H1 (cell line): Measurements from ENCODE around the gene MYL11. TPM values are rescaled to one million over a fixed set of nuclear protein-coding genes. Genes with fewer than 3 reads are reported as not detected.

Source experiments
- CTCF ChIA-PET: fragments of 300-600 bp; sonication (Branson Sonifier 250); formaldehyde crosslinking; loops from one replicate; lab custom pipeline; 2021; ENCODE audit not compliant: partially characterized antibody; lab: Charles Lee
- POLR2A ChIA-PET: fragments of 300-600 bp; sonication (Branson Sonifier 250); formaldehyde crosslinking; loops from one replicate; lab custom pipeline; 2021; ENCODE audit warnings: inconsistent platforms; ENCODE audit not compliant: partially characterized antibody; lab: Charles Lee
- DNase-seq, 2 experiments: peaks; one replicate each; pipeline versions ENCODE4 v3.0.0 to v3.0.0-alpha.2; 2010 to 2022; ENCODE audit warnings: low spot score in 2 of 2, low read depth in 1 of 2, mixed read lengths in 1 of 2
- FAIRE-seq: peaks from 2 replicates; lab custom pipeline; 2011; peaks lifted over from hg19 to GRCh38; lab: Jason Lieb, UNC
- H2AFZ ChIP-seq: 2 replicates; pipeline ENCODE4 v1.8.1; 2012; ENCODE audit warnings: low read length, inconsistent platforms
- H2AK5ac ChIP-seq: 2 replicates; pipeline ENCODE4 v1.6.1; 2013; ENCODE audit warnings: low read depth, low read length
- H2BK120ac ChIP-seq: replicated peaks from 2 replicates; pipeline ENCODE3; 2013; ENCODE audit warnings: low read depth, low read length, inconsistent platforms
- H2BK12ac ChIP-seq: 2 replicates; pipeline ENCODE4 v1.6.1; 2013; ENCODE audit warnings: low read depth, low read length
- H2BK15ac ChIP-seq: 2 replicates; pipeline ENCODE4 v1.6.1; 2013; ENCODE audit warnings: low read length
- H2BK20ac ChIP-seq: 2 replicates; pipeline ENCODE4 v1.6.1; 2013; ENCODE audit warnings: low read length
- H2BK5ac ChIP-seq: 2 replicates; pipeline ENCODE4 v1.6.1; 2013; ENCODE audit warnings: low read depth, low read length
- H3K14ac ChIP-seq: 2 replicates; pipeline ENCODE4 v1.6.1; 2013; ENCODE audit warnings: inconsistent platforms; ENCODE audit not compliant: insufficient read length
- H3K18ac ChIP-seq: 2 replicates; pipeline ENCODE4 v1.6.1; 2013; ENCODE audit warnings: low read length; ENCODE audit errors: extremely low read depth
- H3K23ac ChIP-seq: 2 replicates; pipeline ENCODE4 v1.6.1; 2013; ENCODE audit warnings: inconsistent platforms; ENCODE audit not compliant: insufficient read length
- H3K23me2 ChIP-seq: 2 replicates; pipeline ENCODE4 v1.6.1; 2013; ENCODE audit warnings: low read depth, low read length
- H3K27ac ChIP-seq: 2 replicates; pipeline ENCODE4 v1.6.1; 2011; ENCODE audit warnings: low read depth, low read length, inconsistent platforms
- H3K27me3 ChIP-seq, 4 experiments: replicated peaks in 1 of 4; 1 replicate in 1 of 4; 2 replicates in 3 of 4; pipeline versions ENCODE4 v1.6.1 to v1.8.1; 2011 to 2013; ENCODE audit warnings: low read length in 3 of 4, mild to moderate bottlenecking in 3 of 4, inconsistent platforms in 2 of 4, mixed read lengths in 2 of 4, moderate library complexity in 1 of 4; ENCODE audit not compliant: control insufficient read depth in 3 of 4, insufficient read depth in 3 of 4; ENCODE audit errors: extremely low read depth in 1 of 4
- H3K36me3 ChIP-seq, 4 experiments: 2 replicates each; pipeline versions ENCODE4 v1.6.1 to v1.8.1; 2011 to 2013; ENCODE audit warnings: mild to moderate bottlenecking in 4 of 4, low read length in 3 of 4, moderate library complexity in 2 of 4, control low read depth in 1 of 4, inconsistent platforms in 1 of 4; ENCODE audit not compliant: insufficient read depth in 4 of 4, control insufficient read depth in 2 of 4
- H3K4ac ChIP-seq: replicated peaks from 2 replicates; pipeline ENCODE3; 2013; ENCODE audit warnings: low read length, low read depth, mixed read lengths, inconsistent platforms; ENCODE audit not compliant: insufficient read length
- H3K4me1 ChIP-seq, 4 experiments: replicated peaks in 1 of 4; 1 replicate in 1 of 4; 2 replicates in 3 of 4; pipeline versions ENCODE4 v1.6.1 to v1.8.1; 2011 to 2013; ENCODE audit warnings: low read length in 3 of 4, inconsistent platforms in 2 of 4, mixed read lengths in 1 of 4; ENCODE audit not compliant: insufficient read depth in 4 of 4, control insufficient read depth in 3 of 4
- H3K4me2 ChIP-seq, 2 experiments: 2 replicates each; pipeline versions ENCODE4 v1.6.1 to v1.8.1; 2011 to 2013; ENCODE audit warnings: low read depth in 2 of 2, low read length in 2 of 2, control low read depth in 1 of 2, inconsistent platforms in 1 of 2, mild to moderate bottlenecking in 1 of 2; ENCODE audit not compliant: insufficient read depth in 1 of 2
- H3K4me3 ChIP-seq, 4 experiments: fragments of 200-600, 300-600 bp in 1 of 4; sonication (generic), shearing (Covaris generic), sonication (Bioruptor Twin) in 1 of 4; 2 replicates each; pipeline versions ENCODE4 v1.5.1 to v1.8.1; 2011 to 2016; ENCODE audit warnings: low read length in 4 of 4, low read depth in 3 of 4, control low read depth in 2 of 4, inconsistent platforms in 2 of 4, mild to moderate bottlenecking in 2 of 4, mixed read lengths in 1 of 4, moderate library complexity in 1 of 4; ENCODE audit not compliant: insufficient read depth in 2 of 4; ENCODE audit errors: extremely low read depth in 1 of 4
- H3K56ac ChIP-seq: replicated peaks from 2 replicates; pipeline ENCODE3; 2013; ENCODE audit warnings: low read depth, mild to moderate bottlenecking, mixed read lengths, low read length, inconsistent platforms; ENCODE audit not compliant: insufficient read length
- H3K79me1 ChIP-seq: 2 replicates; pipeline ENCODE4 v1.6.1; 2013; ENCODE audit warnings: low read depth, low read length, control low read depth
- H3K79me2 ChIP-seq, 2 experiments: 2 replicates each; pipeline versions ENCODE4 v1.6.1 to v1.8.1; 2012 to 2013; ENCODE audit warnings: low read length in 2 of 2, mild to moderate bottlenecking in 2 of 2, inconsistent platforms in 1 of 2; ENCODE audit not compliant: insufficient read depth in 2 of 2, control insufficient read depth in 1 of 2
- H3K9ac ChIP-seq, 4 experiments: replicated peaks in 1 of 4; 1 replicate in 1 of 4; 2 replicates in 3 of 4; pipeline versions ENCODE4 v1.6.1 to v1.8.1; 2011 to 2013; ENCODE audit warnings: low read depth in 3 of 4, low read length in 3 of 4, control low read depth in 2 of 4, mild to moderate bottlenecking in 2 of 4, moderate library complexity in 2 of 4, inconsistent platforms in 1 of 4; ENCODE audit errors: extremely low read depth in 1 of 4
- H3K9me3 ChIP-seq, 2 experiments: 2 replicates each; pipeline versions ENCODE4 v1.6.1 to v1.8.1; 2012 to 2013; ENCODE audit warnings: mild to moderate bottlenecking in 2 of 2, moderate library complexity in 2 of 2, control low read depth in 1 of 2, inconsistent platforms in 1 of 2, low read depth in 1 of 2, low read length in 1 of 2, mixed read lengths in 1 of 2; ENCODE audit not compliant: insufficient read depth in 2 of 2
- H4K20me1 ChIP-seq, 2 experiments: replicated peaks in 1 of 2; 2 replicates each; pipeline versions ENCODE3 to v1.8.1; 2011 to 2013; ENCODE audit warnings: inconsistent platforms in 2 of 2, low read length in 2 of 2, mild to moderate bottlenecking in 1 of 2; ENCODE audit not compliant: insufficient read depth in 2 of 2, control insufficient read depth in 1 of 2
- H4K5ac ChIP-seq: 2 replicates; pipeline ENCODE4 v1.6.1; 2013; ENCODE audit warnings: low read length, low read depth, mixed read lengths, inconsistent platforms; ENCODE audit not compliant: insufficient read length
- H4K8ac ChIP-seq: 2 replicates; pipeline ENCODE4 v1.8.0; 2013; ENCODE audit warnings: mild to moderate bottlenecking, moderate library complexity, low read length, inconsistent platforms; ENCODE audit not compliant: insufficient read depth; ENCODE audit errors: extremely low read depth
- H4K91ac ChIP-seq: replicated peaks from 2 replicates; pipeline ENCODE3; 2013; ENCODE audit warnings: low read length, mixed read lengths, inconsistent platforms; ENCODE audit not compliant: insufficient read length
- ASH2L ChIP-seq: fragments of 200-600, 300-600 bp; sonication (generic); IDR thresholded peaks from one replicate; pipeline ENCODE4 v1.7.1; 2017; ENCODE audit warnings: low read length
- HDAC2 ChIP-seq, 2 experiments: fragments of 300-600 bp in 1 of 2; sonication (generic) in 1 of 2; IDR thresholded peaks; 2 replicates each; pipeline ENCODE4 v1.6.1; 2011 to 2012; ENCODE audit warnings: low read depth in 2 of 2, low read length in 2 of 2, mild to moderate bottlenecking in 2 of 2, moderate library complexity in 2 of 2, borderline replicate concordance in 1 of 2, inconsistent platforms in 1 of 2
- MAX ChIP-seq: IDR thresholded peaks from 2 replicates; pipeline ENCODE4 v1.6.1; 2012; ENCODE audit warnings: inconsistent platforms
- NANOG ChIP-seq: IDR thresholded peaks from 2 replicates; pipeline ENCODE4 v1.6.1; 2011; ENCODE audit warnings: low read length, low read depth, mild to moderate bottlenecking, inconsistent platforms; ENCODE audit not compliant: insufficient read depth, poor library complexity, severe bottlenecking
- POLR2A ChIP-seq, 2 experiments: IDR thresholded peaks; 1 replicate in 1 of 2; 2 replicates in 1 of 2; pipeline ENCODE4 v1.6.1; 2011; ENCODE audit warnings: low read depth in 2 of 2, low read length in 2 of 2, mild to moderate bottlenecking in 2 of 2; ENCODE audit errors: control extremely low read depth in 1 of 2
- SP1 ChIP-seq: IDR thresholded peaks from 2 replicates; pipeline ENCODE4 v1.6.1; 2011; ENCODE audit warnings: low read depth, low read length
- SP4 ChIP-seq: IDR thresholded peaks from 2 replicates; pipeline ENCODE4 v1.6.1; 2012; ENCODE audit warnings: low read length, inconsistent platforms
- TAF1 ChIP-seq: IDR thresholded peaks from 2 replicates; pipeline ENCODE4 v1.6.1; 2011; ENCODE audit warnings: mild to moderate bottlenecking, low read depth, low read length
- TAF7 ChIP-seq: optimal IDR thresholded peaks from 2 replicates; pipeline ENCODE3; 2011; ENCODE audit warnings: low read depth, mild to moderate bottlenecking, inconsistent platforms, low read length, moderate library complexity, borderline replicate concordance
- TBP ChIP-seq: IDR thresholded peaks from 2 replicates; pipeline ENCODE4 v1.6.1; 2011; ENCODE audit warnings: low read depth, low read length, improper control_type of control experiment
- WGBS, 2 experiments: shearing (Covaris generic) in 1 of 2; methylation state at CpG; one replicate each; pipeline versions ENCODE4 v1.1.6 to v1.1.7; 2013 to 2015; ENCODE audit warnings: low lambda C conversion rate in 2 of 2, mixed read lengths in 2 of 2, inconsistent platforms in 1 of 2, low coverage in 1 of 2, missing lambda C conversion rate in 1 of 2; ENCODE audit not compliant: insufficient replicate concordance in 2 of 2, insufficient coverage in 1 of 2, insufficient read length in 1 of 2; ENCODE audit errors: extremely low coverage in 1 of 2, missing lambda C conversion rate in 1 of 2; 5-methylcytosine and 5-hydroxymethylcytosine counted together
- polyA plus RNA-seq, 7 experiments: library from polyadenylated mRNA; depleted of rRNA in 3 of 7; stranded (reverse) in 5 of 7; unstranded in 2 of 7; fragments of >200 nt in 5 of 7; fragments of 200-250 nt in 2 of 7; gene quantifications; 1 replicate in 5 of 7; 2 replicates in 1 of 7; 4 replicates in 1 of 7; pipeline versions ENCODE4 v1.2.1 to v1.2.3, GENCODE V29; 2011 to 2013; ENCODE audit warnings: missing spikeins in 2 of 7, mixed read lengths in 2 of 7
- total RNA-seq: library from RNA; stranded (reverse); fragmentation: NEBNext Ultra II Directional; extraction: Animal tissue kit (Norgen Biotek cat#: 25700); gene quantifications from 2 replicates; pipeline ENCODE4 v1.2.1, GENCODE V29; 2021

Gene MYL11
- total and polyA plus RNA-seq, 2 of the 8 experiments (the other 6 are each of a cell fraction or from before 2014, with no cell fraction given) = 1.2 to 1.4 TPM

GRCh38 chr16:30378236-30379157, 3.9 kb downstream of the MYL11 start:
- H3K23ac ChIP-seq = no peak overlapping the region
- H3K9me3 ChIP-seq = no peaks in the 10 kb centered on the region
- DNase-seq (peak; percentile 92 to 99), FAIRE-seq (no peak)
- peak overlapping the region; percentile 58 for H3K14ac ChIP-seq
- H3K4me3 ChIP-seq = peak overlapping the region; percentile 70 to 88 (median 82)
- peak overlapping the region; percentile 79 for H4K91ac ChIP-seq
- no peaks in the 10 kb centered on the region for H3K79me2 ChIP-seq
- peaks cover 0 to 9% (median 5%) of the 10 kb centered on the region in 4 experiments; a peak in 5 of 7 replicates for H3K4me1 ChIP-seq
- H3K36me3 ChIP-seq = no peaks in the 10 kb centered on the region
- no peak overlapping the region for H2BK12ac ChIP-seq
- H3K9ac ChIP-seq = peak overlapping the region in 3 of 4 experiments; percentile 77 to 84 (median 81); a peak in 6 of 7 replicates
- peak overlapping the region; percentile 80 to 98 for H3K4me2 ChIP-seq
- no peak overlapping the region for H2BK15ac ChIP-seq
- H3K18ac ChIP-seq = peak overlapping the region; percentile 99
- H2AFZ ChIP-seq = peak overlapping the region; percentile 48; the same call in 1 of the 2 replicates
- peak overlapping the region; percentile 24 for H2BK120ac ChIP-seq
- peak overlapping the region; percentile 85 for H3K4ac ChIP-seq
- H3K27me3 ChIP-seq = no peaks in the 10 kb centered on the region
- 2% methylated on average over 43 of the region's 67 CpGs; no CpG with 5 or more reads in 1 of the 2 experiments for WGBS, 2 experiments
- peak overlapping the region; percentile 97 for H4K5ac ChIP-seq
- H2BK5ac ChIP-seq = peak overlapping the region; percentile 66
- H3K79me1 ChIP-seq = no peaks in the 10 kb centered on the region
- no peaks in the 10 kb centered on the region for H4K20me1 ChIP-seq
- peak overlapping the region; percentile 94 for H4K8ac ChIP-seq
- POLR2A ChIA-PET = interaction anchor here (0.6 to 13.6 kb wide), 6 partner anchors 9 to 279 kb away, joined by 3 to 151 read pairs (median 4); partner anchors contain the start of genes CD2BP2, ZNF48 and ZNF771
- H3K27ac ChIP-seq = peak overlapping the region; percentile 92
- H2BK20ac ChIP-seq = no peak overlapping the region
- no peak overlapping the region for H2AK5ac ChIP-seq
- CTCF ChIA-PET = interaction anchor here (0.6 to 2.3 kb wide), 3 partner anchors 16 to 29 kb away, joined by 3 to 4 read pairs (median 3); partner anchors contain the start of genes ZNF48 and ZNF771
- H3K23me2 ChIP-seq = peaks cover 10% of the 10 kb centered on the region
- H3K56ac ChIP-seq = peak overlapping the region; percentile 89
- TF ChIP-seq SP1 (0 out of 2 replicates have a peak, but pooled peaks have one; percentile 44), TBP (peak; percentile 74), NANOG (no peak), SP4 (0 out of 2 replicates have a peak, but pooled peaks have one; percentile 21), ASH2L (peak; percentile 59), HDAC2 (IDR thresholded peaks at IDR 0.05; ENCODE audit: borderline replicate concordance in 1 of 2, low read depth in 2 of 2, low read length in 2 of 2) (peak; percentile 35 to 64; a peak in 1 of 4 replicates), POLR2A (IDR thresholded peaks at IDR 0.05; ENCODE audit: control extremely low read depth in 1 of 2, low read depth in 2 of 2, low read length in 2 of 2) (peak; percentile 29 to 64; a peak in 2 of 3 replicates), MAX (peak; percentile 63; the same call in 1 of the 2 replicates), TAF7 (peak; percentile 22), TAF1 (peak; percentile 84)
